ENCODE data around the gene RASGEF1C. TPM values are rescaled to one million over a fixed set of nuclear protein-coding genes. Genes with fewer than 3 reads are reported as not detected.

Gene RASGEF1C
- total and polyA plus RNA-seq, 10 of the 15 experiments (the other 5 are each of a cell fraction or from before 2014, with no cell fraction given) = not detected

DNA sequence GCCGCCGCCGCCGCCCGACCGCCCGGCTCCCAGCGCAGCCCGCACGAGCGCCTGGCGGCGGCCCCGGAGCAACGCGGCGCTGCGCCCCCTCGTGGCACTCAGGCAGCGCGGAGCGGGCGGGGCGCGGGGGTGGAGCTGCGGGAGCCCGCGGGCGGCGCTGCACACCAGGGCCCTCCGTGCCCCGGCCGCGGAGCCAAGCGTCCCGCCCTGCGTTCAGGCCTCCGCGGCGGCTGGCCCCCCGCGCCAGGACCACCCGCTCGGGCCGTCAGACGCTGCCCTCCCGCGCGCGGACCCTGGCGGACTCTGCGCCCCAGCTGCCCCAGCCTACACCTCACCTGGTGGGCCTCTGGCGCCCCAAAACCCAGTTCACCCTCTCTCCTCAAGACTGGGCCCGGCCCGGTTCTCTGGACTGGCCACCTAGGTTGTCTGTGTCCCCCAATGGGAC, at the start of gene RASGEF1C (continued):
- TF ChIP-seq CEBPB (IDR thresholded peaks at IDR 0.05; ENCODE audit: borderline replicate concordance in 1 of 2, low read depth in 2 of 2, low read length in 2 of 2) (no peak), CBX3 (IDR thresholded peaks at IDR 0.05; ENCODE audit: borderline replicate concordance, low read depth) (no peak), NR2C1 (IDR thresholded peaks at IDR 0.05) (no peak), TBL1XR1 (IDR thresholded peaks at IDR 0.05; ENCODE audit: low read depth, low read length) (no peak), SIN3A (IDR thresholded peaks at IDR 0.05; ENCODE audit: low read depth, low read length) (no peak), PML (IDR thresholded peaks at IDR 0.05; ENCODE audit: low read length) (no peak), EGR1 (IDR thresholded peaks at IDR 0.05; ENCODE audit: borderline replicate concordance in 1 of 2, low read depth in 2 of 2, low read length in 2 of 2) (no peak), FOXM1 (IDR thresholded peaks at IDR 0.05; ENCODE audit: low read depth, low read length) (no peak), MYB (IDR thresholded peaks at IDR 0.05; ENCODE audit: borderline replicate concordance, low read depth, low read length) (no peak), EP300 (IDR thresholded peaks at IDR 0.05; ENCODE audit: borderline replicate concordance in 1 of 2, control insufficient read depth in 1 of 2, low read depth in 2 of 2, low read length in 2 of 2) (no peak), CBX5 (IDR thresholded peaks at IDR 0.05; ENCODE audit: low read depth) (no peak), HDGF (IDR thresholded peaks at IDR 0.05) (no peak), RAD21 (IDR thresholded peaks at IDR 0.05; ENCODE audit: insufficient read depth, low read depth, low read length) (peak; percentile 19; the same call in 1 of the 2 replicates), DPF2 (IDR thresholded peaks at IDR 0.05) (no peak), MTA2 (IDR thresholded peaks at IDR 0.05; ENCODE audit: low read depth) (no peak), BHLHE40 (IDR thresholded peaks at IDR 0.05; ENCODE audit: borderline replicate concordance in 1 of 2, low read depth in 2 of 2, low read length in 1 of 2) (peak in 1 of 2 experiments; percentile 52; a peak in 2 of 4 replicates)
- TF ChIP-seq, protein P1, sequence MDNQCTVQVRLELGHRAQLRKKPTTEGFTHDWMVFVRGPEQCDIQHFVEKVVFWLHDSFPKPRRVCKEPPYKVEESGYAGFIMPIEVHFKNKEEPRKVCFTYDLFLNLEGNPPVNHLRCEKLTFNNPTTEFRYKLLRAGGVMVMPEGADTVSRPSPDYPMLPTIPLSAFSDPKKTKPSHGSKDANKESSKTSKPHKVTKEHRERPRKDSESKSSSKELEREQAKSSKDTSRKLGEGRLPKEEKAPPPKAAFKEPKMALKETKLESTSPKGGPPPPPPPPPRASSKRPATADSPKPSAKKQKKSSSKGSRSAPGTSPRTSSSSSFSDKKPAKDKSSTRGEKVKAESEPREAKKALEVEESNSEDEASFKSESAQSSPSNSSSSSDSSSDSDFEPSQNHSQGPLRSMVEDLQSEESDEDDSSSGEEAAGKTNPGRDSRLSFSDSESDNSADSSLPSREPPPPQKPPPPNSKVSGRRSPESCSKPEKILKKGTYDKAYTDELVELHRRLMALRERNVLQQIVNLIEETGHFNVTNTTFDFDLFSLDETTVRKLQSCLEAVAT (IDR thresholded peaks at IDR 0.05) = no peak
- TF ChIP-seq, protein P2, sequence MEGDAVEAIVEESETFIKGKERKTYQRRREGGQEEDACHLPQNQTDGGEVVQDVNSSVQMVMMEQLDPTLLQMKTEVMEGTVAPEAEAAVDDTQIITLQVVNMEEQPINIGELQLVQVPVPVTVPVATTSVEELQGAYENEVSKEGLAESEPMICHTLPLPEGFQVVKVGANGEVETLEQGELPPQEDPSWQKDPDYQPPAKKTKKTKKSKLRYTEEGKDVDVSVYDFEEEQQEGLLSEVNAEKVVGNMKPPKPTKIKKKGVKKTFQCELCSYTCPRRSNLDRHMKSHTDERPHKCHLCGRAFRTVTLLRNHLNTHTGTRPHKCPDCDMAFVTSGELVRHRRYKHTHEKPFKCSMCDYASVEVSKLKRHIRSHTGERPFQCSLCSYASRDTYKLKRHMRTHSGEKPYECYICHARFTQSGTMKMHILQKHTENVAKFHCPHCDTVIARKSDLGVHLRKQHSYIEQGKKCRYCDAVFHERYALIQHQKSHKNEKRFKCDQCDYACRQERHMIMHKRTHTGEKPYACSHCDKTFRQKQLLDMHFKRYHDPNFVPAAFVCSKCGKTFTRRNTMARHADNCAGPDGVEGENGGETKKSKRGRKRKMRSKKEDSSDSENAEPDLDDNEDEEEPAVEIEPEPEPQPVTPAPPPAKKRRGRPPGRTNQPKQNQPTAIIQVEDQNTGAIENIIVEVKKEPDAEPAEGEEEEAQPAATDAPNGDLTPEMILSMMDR (IDR thresholded peaks at IDR 0.05 in 2 of 3, conservative IDR thresholded peaks at IDR 0.05 in 1 of 3; ENCODE audit: control insufficient read depth in 2 of 3, extremely low read depth in 1 of 3, insufficient read depth in 1 of 3, low read depth in 3 of 3, low read length in 3 of 3) = peak in 2 of 3 experiments; percentile 27 to 44; a peak in 3 of 6 replicates
- TF ChIP-seq, protein P3, sequence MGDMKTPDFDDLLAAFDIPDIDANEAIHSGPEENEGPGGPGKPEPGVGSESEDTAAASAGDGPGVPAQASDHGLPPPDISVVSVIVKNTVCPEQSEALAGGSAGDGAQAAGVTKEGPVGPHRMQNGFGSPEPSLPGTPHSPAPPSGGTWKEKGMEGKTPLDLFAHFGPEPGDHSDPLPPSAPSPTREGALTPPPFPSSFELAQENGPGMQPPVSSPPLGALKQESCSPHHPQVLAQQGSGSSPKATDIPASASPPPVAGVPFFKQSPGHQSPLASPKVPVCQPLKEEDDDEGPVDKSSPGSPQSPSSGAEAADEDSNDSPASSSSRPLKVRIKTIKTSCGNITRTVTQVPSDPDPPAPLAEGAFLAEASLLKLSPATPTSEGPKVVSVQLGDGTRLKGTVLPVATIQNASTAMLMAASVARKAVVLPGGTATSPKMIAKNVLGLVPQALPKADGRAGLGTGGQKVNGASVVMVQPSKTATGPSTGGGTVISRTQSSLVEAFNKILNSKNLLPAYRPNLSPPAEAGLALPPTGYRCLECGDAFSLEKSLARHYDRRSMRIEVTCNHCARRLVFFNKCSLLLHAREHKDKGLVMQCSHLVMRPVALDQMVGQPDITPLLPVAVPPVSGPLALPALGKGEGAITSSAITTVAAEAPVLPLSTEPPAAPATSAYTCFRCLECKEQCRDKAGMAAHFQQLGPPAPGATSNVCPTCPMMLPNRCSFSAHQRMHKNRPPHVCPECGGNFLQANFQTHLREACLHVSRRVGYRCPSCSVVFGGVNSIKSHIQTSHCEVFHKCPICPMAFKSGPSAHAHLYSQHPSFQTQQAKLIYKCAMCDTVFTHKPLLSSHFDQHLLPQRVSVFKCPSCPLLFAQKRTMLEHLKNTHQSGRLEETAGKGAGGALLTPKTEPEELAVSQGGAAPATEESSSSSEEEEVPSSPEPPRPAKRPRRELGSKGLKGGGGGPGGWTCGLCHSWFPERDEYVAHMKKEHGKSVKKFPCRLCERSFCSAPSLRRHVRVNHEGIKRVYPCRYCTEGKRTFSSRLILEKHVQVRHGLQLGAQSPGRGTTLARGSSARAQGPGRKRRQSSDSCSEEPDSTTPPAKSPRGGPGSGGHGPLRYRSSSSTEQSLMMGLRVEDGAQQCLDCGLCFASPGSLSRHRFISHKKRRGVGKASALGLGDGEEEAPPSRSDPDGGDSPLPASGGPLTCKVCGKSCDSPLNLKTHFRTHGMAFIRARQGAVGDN (IDR thresholded peaks at IDR 0.05) = no peak
- TF ChIP-seq, protein P4, sequence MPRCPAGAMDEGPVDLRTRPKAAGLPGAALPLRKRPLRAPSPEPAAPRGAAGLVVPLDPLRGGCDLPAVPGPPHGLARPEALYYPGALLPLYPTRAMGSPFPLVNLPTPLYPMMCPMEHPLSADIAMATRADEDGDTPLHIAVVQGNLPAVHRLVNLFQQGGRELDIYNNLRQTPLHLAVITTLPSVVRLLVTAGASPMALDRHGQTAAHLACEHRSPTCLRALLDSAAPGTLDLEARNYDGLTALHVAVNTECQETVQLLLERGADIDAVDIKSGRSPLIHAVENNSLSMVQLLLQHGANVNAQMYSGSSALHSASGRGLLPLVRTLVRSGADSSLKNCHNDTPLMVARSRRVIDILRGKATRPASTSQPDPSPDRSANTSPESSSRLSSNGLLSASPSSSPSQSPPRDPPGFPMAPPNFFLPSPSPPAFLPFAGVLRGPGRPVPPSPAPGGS (IDR thresholded peaks at IDR 0.05; ENCODE audit: borderline replicate concordance, insufficient read depth, low read depth, low read length, poor library complexity, severe bottlenecking) = no peak

Data from GM12878 (cell line).